ENCODE data around the gene TGIF1. TPM values are rescaled to one million over a fixed set of nuclear protein-coding genes. Genes with fewer than 3 reads are reported as not detected.

The TGIF1 gene
- total RNA-seq, 1 experiment from 2014 or later: 242 TPM

GRCh38 chr18:3424280-3424890 is 25.6 kb upstream of the TGIF1 start:
- no peaks in the 10 kb centered on the region for H3K79me2 ChIP-seq (ENCODE audit: insufficient read depth, low read length)
- POLR2A ChIA-PET: no interaction called here
- TF ChIP-seq EZH2phosphoT487 (IDR thresholded peaks at IDR 0.05; ENCODE audit: borderline replicate concordance) (no peak), POLR2AphosphoS5 (IDR thresholded peaks at IDR 0.05; ENCODE audit: low read depth, low read length) (no peak), FOSL1 (IDR thresholded peaks at IDR 0.05; ENCODE audit: low read depth) (no peak)

GRCh38 chr18:3425030-3425429 is 24.9 kb upstream of the TGIF1 start:
- Histone ChIP-seq H3K79me2 (ENCODE audit: insufficient read depth, low read length) (no peaks in the 10 kb centered on the region), H3K4me3 (replicated peaks in 1 of 2; ENCODE audit: low read depth in 1 of 2, low read length in 2 of 2) (no peak overlapping the region), H3K27me3 (ENCODE audit: insufficient read depth, low read length) (no peaks in the 10 kb centered on the region), H3K9me2 (ENCODE audit: insufficient read depth) (no peaks in the 10 kb centered on the region), H3K9me3 (ENCODE audit: control insufficient read depth in 1 of 2, insufficient read depth in 1 of 2, low read depth in 1 of 2, low read length in 2 of 2) (no peaks in the 10 kb centered on the region), H2AFZ (ENCODE audit: low read depth, low read length, poor library complexity, severe bottlenecking) (no peak overlapping the region), H3K4me1 (ENCODE audit: control insufficient read depth in 1 of 2, insufficient read depth in 2 of 2, low read length in 2 of 2) (no peaks in the 10 kb centered on the region), H3K9ac (ENCODE audit: low read length) (no peak overlapping the region), H3K36me3 (ENCODE audit: control insufficient read depth in 1 of 2, insufficient read depth in 2 of 2, low read length in 2 of 2) (no peaks in the 10 kb centered on the region), H3K27ac (ENCODE audit: low read depth, low read length) (no peak overlapping the region), H4K20me1 (ENCODE audit: insufficient read depth) (no peaks in the 10 kb centered on the region), H3K4me2 (ENCODE audit: low read length) (no peak overlapping the region)
- no peak for TF ChIP-seq SIN3A (IDR thresholded peaks at IDR 0.05; ENCODE audit: low read depth)
- TF ChIP-seq EZH2phosphoT487 (IDR thresholded peaks at IDR 0.05; ENCODE audit: borderline replicate concordance): no peak
- TF ChIP-seq POLR2AphosphoS5 (IDR thresholded peaks at IDR 0.05; ENCODE audit: low read depth, low read length): no peak
- no peak for TF ChIP-seq ZFX (IDR thresholded peaks at IDR 0.05)
- TF ChIP-seq ZBTB33 (IDR thresholded peaks at IDR 0.05; ENCODE audit: extremely low read depth, insufficient replicate concordance, low read length): no peak
- no peak for TF ChIP-seq SP1 (IDR thresholded peaks at IDR 0.05; ENCODE audit: low read depth)
- TF ChIP-seq CBX3 (IDR thresholded peaks at IDR 0.05; ENCODE audit: low read depth): no peak
- no peak for TF ChIP-seq EZH2 (IDR thresholded peaks at IDR 0.05)
- no peak for TF ChIP-seq SRF (IDR thresholded peaks at IDR 0.05; ENCODE audit: low read depth)
- TF ChIP-seq ELF1 (IDR thresholded peaks at IDR 0.05; ENCODE audit: borderline replicate concordance, low read depth): no peak
- TF ChIP-seq RAD21 (IDR thresholded peaks at IDR 0.05; ENCODE audit: low read depth): no peak
- no peak for TF ChIP-seq EGR1 (IDR thresholded peaks at IDR 0.05; ENCODE audit: low read depth)
- ChIA-PET CTCF (no interaction called here), RAD21 (ENCODE audit: low non-redundant PET in 1 of 2, low total read pairs in 2 of 2, uncharacterized antibody in 2 of 2, unreplicated experiment in 2 of 2) (no interaction called here), POLR2A (no interaction called here)
- ATAC-seq: no peak
- no peak for DNase-seq (ENCODE audit: low read depth, low spot score)
- no TSS peak for BruUV-seq (replicated peaks)
- intact Hi-C loops (cut with micrococcal nuclease): no loop called here

More at GRCh38 chr18:3424280-3424890, 25.6 kb upstream of the TGIF1 start:
- no peak overlapping the region for H3K9ac ChIP-seq (ENCODE audit: low read length)
- H3K27me3 ChIP-seq (ENCODE audit: insufficient read depth, low read length): no peaks in the 10 kb centered on the region
- no peaks in the 10 kb centered on the region for H3K4me1 ChIP-seq (ENCODE audit: control insufficient read depth in 1 of 2, insufficient read depth in 2 of 2, low read length in 2 of 2)
- H3K36me3 ChIP-seq (ENCODE audit: control insufficient read depth in 1 of 2, insufficient read depth in 2 of 2, low read length in 2 of 2): no peaks in the 10 kb centered on the region
- DNase-seq (ENCODE audit: low read depth, low spot score): no peak
- no peak overlapping the region for H3K4me3 ChIP-seq (replicated peaks in 1 of 2; ENCODE audit: low read depth in 1 of 2, low read length in 2 of 2)
- intact Hi-C loops (cut with micrococcal nuclease): no loop called here
- ATAC-seq: no peak
- H2AFZ ChIP-seq (ENCODE audit: low read depth, low read length, poor library complexity, severe bottlenecking): no peak overlapping the region
- CTCF ChIA-PET: no interaction called here
- H3K27ac ChIP-seq (ENCODE audit: low read depth, low read length): no peak overlapping the region
- H3K9me3 ChIP-seq (ENCODE audit: control insufficient read depth in 1 of 2, insufficient read depth in 1 of 2, low read depth in 1 of 2, low read length in 2 of 2): no peaks in the 10 kb centered on the region
- RAD21 ChIA-PET (ENCODE audit: low non-redundant PET in 1 of 2, low total read pairs in 2 of 2, uncharacterized antibody in 2 of 2, unreplicated experiment in 2 of 2): no interaction called here
- H3K9me2 ChIP-seq (ENCODE audit: insufficient read depth): no peaks in the 10 kb centered on the region
- BruUV-seq (replicated peaks): no TSS peak
- no peak overlapping the region for H3K4me2 ChIP-seq (ENCODE audit: low read length)
- H4K20me1 ChIP-seq (ENCODE audit: insufficient read depth): no peaks in the 10 kb centered on the region

All from HCT116 (cell line).